ENCODE results near the gene ZFPM1.

ZFPM1 gene

GRCh38 chr16:88434353-88434690 is 18.8 kb upstream of the ZFPM1 start:
- peaks cover 10% of the 10 kb centered on the region for H3K27me3 Mint-ChIP-seq (ENCODE audit: low read depth)
- no peaks in the 10 kb centered on the region for H3K36me3 Mint-ChIP-seq (ENCODE audit: low read depth)
- H3K9me3 Mint-ChIP-seq, result no peaks in the 10 kb centered on the region
- H3K4me1 Mint-ChIP-seq, result no peaks in the 10 kb centered on the region
- no peak for TF ChIP-seq CTCF (IDR thresholded peaks at IDR 0.05; ENCODE audit: unreplicated experiment in 3 of 3)
- H3K27ac Mint-ChIP-seq, result no peak overlapping the region
- H3K4me3 Mint-ChIP-seq, result no peak overlapping the region

GRCh38 chr16:88434746-88435145 is 18.3 kb upstream of the ZFPM1 start:
- no peaks in the 10 kb centered on the region for H3K9me3 Mint-ChIP-seq
- no peak overlapping the region for H3K27ac Mint-ChIP-seq
- peaks cover 10% of the 10 kb centered on the region for H3K27me3 Mint-ChIP-seq (ENCODE audit: low read depth)
- H3K4me1 Mint-ChIP-seq, result no peaks in the 10 kb centered on the region
- no peak for TF ChIP-seq CTCF (IDR thresholded peaks at IDR 0.05; ENCODE audit: unreplicated experiment in 3 of 3)
- H3K36me3 Mint-ChIP-seq (ENCODE audit: low read depth), result no peaks in the 10 kb centered on the region
- no peak overlapping the region for H3K4me3 Mint-ChIP-seq

- Mint-ChIP-seq H3K27me3 (ENCODE audit: low read depth) (peaks cover 10% of the 10 kb centered on the region), H3K9me3 (no peaks in the 10 kb centered on the region), H3K36me3 (ENCODE audit: low read depth) (no peaks in the 10 kb centered on the region), H3K4me1 (no peaks in the 10 kb centered on the region), H3K4me3 (no peak overlapping the region), H3K27ac (no peak overlapping the region)
- TF ChIP-seq CTCF (IDR thresholded peaks at IDR 0.05; ENCODE audit: unreplicated experiment in 3 of 3), result no peak
Observed at GRCh38 chr16:88435437-88436355, 17.4 kb upstream of the ZFPM1 start.

GRCh38 chr16:88436796-88437195 is 16.3 kb upstream of the ZFPM1 start:
- TF ChIP-seq CTCF (IDR thresholded peaks at IDR 0.05; ENCODE audit: unreplicated experiment in 3 of 3), result no peak
- H3K27me3 Mint-ChIP-seq (ENCODE audit: low read depth), result peaks cover 9% of the 10 kb centered on the region
- H3K27ac Mint-ChIP-seq, result no peak overlapping the region
- H3K4me1 Mint-ChIP-seq, result no peaks in the 10 kb centered on the region
- H3K9me3 Mint-ChIP-seq, result no peaks in the 10 kb centered on the region
- no peaks in the 10 kb centered on the region for H3K36me3 Mint-ChIP-seq (ENCODE audit: low read depth)
- H3K4me3 Mint-ChIP-seq, result no peak overlapping the region

GRCh38 chr16:88437367-88437964 is 15.6 kb upstream of the ZFPM1 start:
- peak; percentile 73 to 95 (median 94) for TF ChIP-seq CTCF (IDR thresholded peaks at IDR 0.05; ENCODE audit: unreplicated experiment in 3 of 3)
- no peaks in the 10 kb centered on the region for H3K9me3 Mint-ChIP-seq
- H3K4me3 Mint-ChIP-seq, result no peak overlapping the region
- H3K27me3 Mint-ChIP-seq (ENCODE audit: low read depth), result peaks cover 6% of the 10 kb centered on the region
- no peak overlapping the region for H3K27ac Mint-ChIP-seq
- no peaks in the 10 kb centered on the region for H3K4me1 Mint-ChIP-seq
- H3K36me3 Mint-ChIP-seq (ENCODE audit: low read depth), result no peaks in the 10 kb centered on the region
